ENCODE results near the gene PRPF38B.

The PRPF38B gene

GRCh38 chr1:108686614-108687313 is 5.3 kb upstream of the PRPF38B start:
- Histone ChIP-seq H3K4me3 (replicated peaks; ENCODE audit: low read depth, low read length) (no peak overlapping the region), H3K27me3 (replicated peaks; ENCODE audit: control insufficient read depth, insufficient read depth, low read length) (no peaks in the 10 kb centered on the region), H3K36me3 (ENCODE audit: control insufficient read depth, insufficient read depth, low read length) (no peaks in the 10 kb centered on the region)
- no peak for TF ChIP-seq CTCF (IDR thresholded peaks at IDR 0.05; ENCODE audit: insufficient read depth, low read length, poor library complexity, severe bottlenecking)
- no peak for DNase-seq (ENCODE audit: extremely low read depth, insufficient read length)

DNA sequence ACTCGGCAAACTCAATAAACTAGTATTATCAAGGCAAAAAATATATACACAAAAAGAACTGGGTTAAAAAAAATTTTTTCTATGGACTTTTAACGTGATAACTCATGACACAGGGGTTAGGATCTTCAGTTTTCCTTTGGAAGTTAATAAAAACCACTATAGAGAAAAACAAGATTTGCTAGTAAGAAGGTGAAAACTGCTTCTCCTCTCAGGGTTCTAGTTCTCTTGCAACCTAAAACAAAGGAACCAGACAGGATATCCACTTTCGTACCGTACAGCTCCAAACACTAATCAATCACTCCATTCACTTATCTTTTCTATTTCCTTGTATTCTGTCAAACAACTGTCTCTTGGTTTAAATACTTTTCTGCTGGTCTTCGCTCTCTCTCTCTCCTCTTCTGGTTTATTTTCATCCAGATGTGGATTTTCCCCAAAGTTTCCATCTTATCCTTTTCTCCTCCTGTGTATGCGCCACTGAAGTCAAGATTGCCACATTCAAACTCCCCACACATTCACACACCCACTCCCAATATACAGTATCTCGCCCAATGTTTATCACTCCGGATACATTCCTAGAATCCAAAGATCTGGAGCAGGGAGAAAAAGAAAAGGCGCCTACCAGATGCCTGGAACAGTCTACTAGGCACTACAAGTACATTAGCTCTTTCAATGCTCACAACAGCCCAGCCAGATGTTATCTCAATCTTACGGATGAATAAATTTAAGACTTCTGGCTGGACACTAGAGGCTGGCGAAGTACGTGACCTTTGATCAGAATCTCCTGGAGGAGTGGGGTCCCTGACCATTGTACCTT is 775 bp upstream of the PRPF38B start:
- Histone ChIP-seq H3K27me3 (replicated peaks; ENCODE audit: control insufficient read depth, insufficient read depth, low read length) (no peaks in the 10 kb centered on the region), H3K4me3 (replicated peaks; ENCODE audit: low read depth, low read length) (peak overlapping the region; percentile 90), H3K36me3 (ENCODE audit: control insufficient read depth, insufficient read depth, low read length) (peaks cover 2% of the 10 kb centered on the region)
- no peak for TF ChIP-seq CTCF (IDR thresholded peaks at IDR 0.05; ENCODE audit: insufficient read depth, low read length, poor library complexity, severe bottlenecking)
- DNase-seq (ENCODE audit: extremely low read depth, insufficient read length), result no peak

DNA sequence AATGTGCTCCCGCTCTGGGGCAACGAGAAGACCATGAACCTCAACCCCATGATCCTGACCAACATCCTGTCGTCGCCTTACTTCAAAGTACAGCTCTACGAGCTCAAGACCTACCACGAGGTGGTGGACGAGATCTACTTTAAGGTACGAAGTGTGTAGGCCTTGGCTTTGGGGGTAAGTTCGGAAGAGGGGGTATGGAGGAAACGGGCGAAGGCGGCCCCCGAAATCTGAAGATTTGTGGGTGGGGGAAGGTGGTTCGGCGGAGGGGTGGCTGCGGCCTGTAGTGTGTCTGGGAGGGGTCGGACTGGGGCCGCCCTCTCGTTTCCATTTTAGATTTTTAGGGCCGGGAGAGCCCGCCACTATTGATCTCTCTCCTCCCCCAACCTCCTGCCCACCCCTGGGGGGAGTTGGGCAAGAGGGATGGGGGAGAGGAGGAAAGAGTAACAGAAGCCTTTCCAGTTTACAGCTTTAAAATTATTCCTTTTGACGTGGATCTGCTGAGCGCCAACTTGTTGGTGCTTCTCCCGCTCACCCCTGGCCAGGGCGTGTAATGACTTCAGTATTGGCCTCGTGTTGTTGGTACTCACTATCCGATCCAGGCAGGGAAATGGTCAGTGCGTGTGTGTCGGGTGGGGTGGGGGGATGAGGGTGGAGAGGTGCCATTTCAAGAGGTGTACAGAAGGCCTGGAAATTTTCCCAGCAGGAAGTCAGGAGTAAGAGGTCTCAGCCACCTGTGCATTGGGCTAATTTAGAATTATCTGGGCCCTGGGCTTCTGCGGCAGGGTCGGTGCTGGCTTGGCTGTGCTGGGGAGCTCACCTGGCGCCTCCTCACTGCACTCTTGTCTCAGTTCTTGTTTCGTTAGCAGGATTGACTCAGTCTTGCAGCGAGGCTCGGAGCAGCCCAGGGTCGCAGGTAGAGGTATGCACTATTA is 880 bp downstream of the PRPF38B start:
- Histone ChIP-seq H3K36me3 (ENCODE audit: control insufficient read depth, insufficient read depth, low read length) (peaks cover 3% of the 10 kb centered on the region), H3K27me3 (replicated peaks; ENCODE audit: control insufficient read depth, insufficient read depth, low read length) (no peaks in the 10 kb centered on the region), H3K4me3 (replicated peaks; ENCODE audit: low read depth, low read length) (peak overlapping the region; percentile 90)
- peak; percentile 63 for DNase-seq (ENCODE audit: extremely low read depth, insufficient read length)
- peak; percentile 24 for TF ChIP-seq CTCF (IDR thresholded peaks at IDR 0.05; ENCODE audit: insufficient read depth, low read length, poor library complexity, severe bottlenecking)

DNA sequence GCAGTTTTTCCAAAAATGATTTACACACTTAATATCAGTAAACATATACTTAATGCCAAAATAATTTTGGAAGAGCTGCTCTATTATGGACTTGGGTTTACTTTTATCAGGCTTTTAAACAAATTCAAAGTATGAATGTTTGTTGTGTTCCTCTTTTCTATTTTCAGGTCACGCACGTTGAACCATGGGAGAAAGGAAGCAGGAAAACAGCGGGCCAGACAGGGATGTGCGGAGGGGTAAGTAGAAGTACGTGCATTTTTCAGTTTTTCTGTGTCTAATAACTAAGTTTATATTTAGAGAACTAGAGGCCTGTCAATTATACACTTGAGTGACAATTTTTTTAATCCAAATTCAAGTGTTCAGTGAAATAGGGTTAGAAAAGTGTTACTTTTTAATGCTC is 3.4 kb downstream of the PRPF38B start:
- DNase-seq (ENCODE audit: extremely low read depth, insufficient read length), result no peak
- no peak for TF ChIP-seq CTCF (IDR thresholded peaks at IDR 0.05; ENCODE audit: insufficient read depth, low read length, poor library complexity, severe bottlenecking)
- Histone ChIP-seq H3K4me3 (replicated peaks; ENCODE audit: low read depth, low read length) (no peak overlapping the region), H3K36me3 (ENCODE audit: control insufficient read depth, insufficient read depth, low read length) (peaks cover 13% of the 10 kb centered on the region), H3K27me3 (replicated peaks; ENCODE audit: control insufficient read depth, insufficient read depth, low read length) (no peaks in the 10 kb centered on the region)

GRCh38 chr1:108699375-108700332 is 7.5 kb downstream of the PRPF38B start:
- H3K36me3 ChIP-seq (ENCODE audit: control insufficient read depth, insufficient read depth, low read length), result peaks cover 13% of the 10 kb centered on the region
- no peak for DNase-seq (ENCODE audit: extremely low read depth, insufficient read length)
- no peaks in the 10 kb centered on the region for H3K27me3 ChIP-seq (replicated peaks; ENCODE audit: control insufficient read depth, insufficient read depth, low read length)
- no peak overlapping the region for H3K4me3 ChIP-seq (replicated peaks; ENCODE audit: low read depth, low read length)
- no peak for TF ChIP-seq CTCF (IDR thresholded peaks at IDR 0.05; ENCODE audit: insufficient read depth, low read length, poor library complexity, severe bottlenecking)

All from GM06990 (cell line).